Measurements from ENCODE around the gene RPL10. TPM values are rescaled to one million over a fixed set of nuclear protein-coding genes. Genes with fewer than 3 reads are reported as not detected.

Gene RPL10
- total and polyA plus RNA-seq, 2 of the 13 experiments (the other 11 are each of a cell fraction or from before 2014, with no cell fraction given), result 2,381 to 4,713 TPM

GRCh38 chrX:154401045-154401799, 3.0 kb downstream of the RPL10 start (continued):
- TF ChIP-seq HIC2 (CRISPR knock-in tag; IDR thresholded peaks at IDR 0.05; ENCODE audit: low read depth) (no peak), ZMAT5 (CRISPR knock-in tag; IDR thresholded peaks at IDR 0.05; ENCODE audit: borderline replicate concordance, low read depth) (no peak), ZNF460 (CRISPR knock-in tag; IDR thresholded peaks at IDR 0.05; ENCODE audit: borderline replicate concordance) (no peak), ZNF318 (CRISPR knock-in tag; IDR thresholded peaks at IDR 0.05) (peak; percentile 67; the same call in 1 of the 2 replicates), AFF4 (CRISPR knock-in tag; IDR thresholded peaks at IDR 0.05) (peak; percentile 45; the same call in 1 of the 2 replicates), FOXA1 (IDR thresholded peaks at IDR 0.05) (no peak), FOXA1 (CRISPR knock-in tag; IDR thresholded peaks at IDR 0.05) (no peak), ZBED4 (CRISPR knock-in tag; IDR thresholded peaks at IDR 0.05; ENCODE audit: borderline replicate concordance) (no peak), ZFP37 (CRISPR knock-in tag; IDR thresholded peaks at IDR 0.05; ENCODE audit: borderline replicate concordance) (no peak)

Data from HepG2 (cell line).